ENCODE data around the gene RUNX2. TPM values are rescaled to one million over a fixed set of nuclear protein-coding genes. Genes with fewer than 3 reads are reported as not detected.

Gene RUNX2
- total and polyA plus RNA-seq, 9 of the 15 experiments (the other 6 are each of a cell fraction or from before 2014, with no cell fraction given), result 0.29 to 1.00 (median 0.43) TPM

GRCh38 chr6:45377554-45378333, 49.6 kb downstream of the RUNX2 start, which contains the start of gene SUPT3H (continued):
- TF ChIP-seq NFRKB (IDR thresholded peaks at IDR 0.05; ENCODE audit: low read depth) (peak; percentile 84), SNIP1 (IDR thresholded peaks at IDR 0.05; ENCODE audit: low read depth) (no peak), STAT5A (IDR thresholded peaks at IDR 0.05; ENCODE audit: borderline replicate concordance, low read length) (peak; percentile 38; the same call in 1 of the 2 replicates), RNF2 (IDR thresholded peaks at IDR 0.05) (peak; percentile 84), MNT (conservative IDR thresholded peaks at IDR 0.05) (peak; percentile 66 to 91), TFE3 (CRISPR knock-in tag; IDR thresholded peaks at IDR 0.05) (no peak), USF1 (CRISPR knock-in tag; IDR thresholded peaks at IDR 0.05) (no peak), THRA (IDR thresholded peaks at IDR 0.05) (no peak), JUND (IDR thresholded peaks at IDR 0.05; ENCODE audit: borderline replicate concordance, low read depth, low read length) (peak; percentile 70; the same call in 1 of the 2 replicates), JUND (tag; IDR thresholded peaks at IDR 0.05; ENCODE audit: borderline replicate concordance, low read depth, low read length) (peak; percentile 78; the same call in 2 of the 3 replicates), OTX1 (CRISPR knock-in tag; IDR thresholded peaks at IDR 0.05) (peak; percentile 83; the same call in 1 of the 2 replicates), ERF (CRISPR knock-in tag; IDR thresholded peaks at IDR 0.05) (no peak), PCBP2 (IDR thresholded peaks at IDR 0.05; ENCODE audit: low read depth, low read length, poor library complexity, severe bottlenecking) (no peak)

Data from K562 (cell line).